Upper lobe of left lung (tissue), 4 donors: ENCODE data around the gene HOXB7.

Experiments used
- POLR2AphosphoS5 ChIP-seq, 2 donors: sonication (generic); formaldehyde crosslinking; IDR thresholded peaks; one replicate each; pipeline ENCODE4 v1.5.1; 2017; ENCODE audit warnings: antibody characterized with exemption in 2 of 2
- TF ChIP-seq, protein P1 (sequence below), 6 experiments: fragments of 450-650 bp in 4 of 6; fragments of 200-600 bp in 2 of 6; sonication (generic) in 2 of 6; IDR thresholded peaks; one replicate each; pipeline ENCODE4 v1.5.1; 2016 to 2019; ENCODE audit warnings: antibody characterized with exemption in 6 of 6

DNA sequence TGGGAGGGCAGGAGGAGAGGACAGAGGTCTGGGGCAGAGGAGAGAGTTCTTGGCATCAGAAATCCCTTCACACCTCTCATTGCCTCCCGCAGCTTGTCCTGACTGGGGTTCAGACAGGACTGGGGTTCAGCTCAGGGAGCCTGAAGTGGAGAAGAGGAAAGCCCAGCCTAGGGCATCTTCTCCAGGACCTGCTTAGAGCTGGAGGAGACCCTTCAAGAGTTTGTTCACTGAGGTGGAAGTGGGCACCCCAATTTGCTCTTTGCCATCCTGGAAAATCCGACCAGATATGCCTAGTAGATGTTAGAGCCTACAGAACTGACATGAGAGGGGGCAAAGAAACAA, 22.8 kb downstream of the HOXB7 start:
- no peak for TF ChIP-seq POLR2AphosphoS5 (IDR thresholded peaks at IDR 0.05)
- TF ChIP-seq, protein P1, sequence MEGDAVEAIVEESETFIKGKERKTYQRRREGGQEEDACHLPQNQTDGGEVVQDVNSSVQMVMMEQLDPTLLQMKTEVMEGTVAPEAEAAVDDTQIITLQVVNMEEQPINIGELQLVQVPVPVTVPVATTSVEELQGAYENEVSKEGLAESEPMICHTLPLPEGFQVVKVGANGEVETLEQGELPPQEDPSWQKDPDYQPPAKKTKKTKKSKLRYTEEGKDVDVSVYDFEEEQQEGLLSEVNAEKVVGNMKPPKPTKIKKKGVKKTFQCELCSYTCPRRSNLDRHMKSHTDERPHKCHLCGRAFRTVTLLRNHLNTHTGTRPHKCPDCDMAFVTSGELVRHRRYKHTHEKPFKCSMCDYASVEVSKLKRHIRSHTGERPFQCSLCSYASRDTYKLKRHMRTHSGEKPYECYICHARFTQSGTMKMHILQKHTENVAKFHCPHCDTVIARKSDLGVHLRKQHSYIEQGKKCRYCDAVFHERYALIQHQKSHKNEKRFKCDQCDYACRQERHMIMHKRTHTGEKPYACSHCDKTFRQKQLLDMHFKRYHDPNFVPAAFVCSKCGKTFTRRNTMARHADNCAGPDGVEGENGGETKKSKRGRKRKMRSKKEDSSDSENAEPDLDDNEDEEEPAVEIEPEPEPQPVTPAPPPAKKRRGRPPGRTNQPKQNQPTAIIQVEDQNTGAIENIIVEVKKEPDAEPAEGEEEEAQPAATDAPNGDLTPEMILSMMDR (IDR thresholded peaks at IDR 0.05), result no peak
